HepG2 (cell line): Measurements from ENCODE around the gene TTC22. TPM values are rescaled to one million over a fixed set of nuclear protein-coding genes. Genes with fewer than 3 reads are reported as not detected.
A peak's percentile ranks its signal among the peaks of the same experiment; 100 is the strongest.

Experiments used
- FOXJ3 ChIP-seq: sonication (generic); formaldehyde crosslinking; IDR thresholded peaks from 2 replicates; pipeline ENCODE4 v1.4.0; 2020; ENCODE audit warnings: missing genetic modification reagents, mild to moderate bottlenecking, borderline replicate concordance
- FOXK2 ChIP-seq: fragments of 450-650 bp; IDR thresholded peaks from 2 replicates; pipeline ENCODE4 v1.6.1; 2016
- HNRNPUL1 ChIP-seq: fragments of 200-400 bp; formaldehyde crosslinking; IDR thresholded peaks from 2 replicates; pipeline ENCODE4 v1.6.1; 2017; ENCODE audit warnings: low read depth, mild to moderate bottlenecking, low read length, moderate library complexity
- IRX3 ChIP-seq: sonication (generic); formaldehyde crosslinking; IDR thresholded peaks from 2 replicates; pipeline ENCODE4 v1.8.1; 2023; ENCODE audit warnings: mild to moderate bottlenecking, low read depth, missing genetic modification reagents, borderline replicate concordance
- MTF1 ChIP-seq: sonication (generic); formaldehyde crosslinking; IDR thresholded peaks from 2 replicates; pipeline ENCODE4 v1.5.0; 2020; ENCODE audit warnings: missing genetic modification reagents
- NONO ChIP-seq, 2 experiments: fragments of 450-650 bp in 1 of 2; sonication (generic) in 1 of 2; formaldehyde crosslinking in 1 of 2; IDR thresholded peaks in 1 of 2; conservative IDR thresholded peaks in 1 of 2; 2 replicates each; pipeline versions ENCODE4 v1.6.1 to v1.8.0; 2017 to 2022; ENCODE audit warnings: mild to moderate bottlenecking in 1 of 2, missing genetic modification reagents in 1 of 2, moderate library complexity in 1 of 2
- PAF1 ChIP-seq: IDR thresholded peaks from 2 replicates; pipeline ENCODE4 v1.6.1; 2016; ENCODE audit warnings: missing genetic modification reagents, missing compliant biosample characterization
- RFXANK ChIP-seq: IDR thresholded peaks from 2 replicates; pipeline ENCODE4 v1.6.1; 2016
- SATB2 ChIP-seq: sonication (generic); formaldehyde crosslinking; IDR thresholded peaks from 2 replicates; pipeline ENCODE4 v1.5.0; 2020; ENCODE audit warnings: missing genetic modification reagents
- SP4 ChIP-seq: sonication (generic); formaldehyde crosslinking; IDR thresholded peaks from 2 replicates; pipeline ENCODE4 v1.8.1; 2023; ENCODE audit warnings: mild to moderate bottlenecking, missing genetic modification reagents
- SP5 ChIP-seq: IDR thresholded peaks from 2 replicates; pipeline ENCODE4 v1.6.1; 2016; ENCODE audit warnings: low read depth, borderline replicate concordance
- TSC22D2 ChIP-seq: sonication (generic); formaldehyde crosslinking; IDR thresholded peaks from 2 replicates; pipeline ENCODE4 v1.5.1; 2020; ENCODE audit warnings: missing genetic modification reagents, mild to moderate bottlenecking, borderline replicate concordance
- YEATS4 ChIP-seq: sonication (generic); formaldehyde crosslinking; IDR thresholded peaks from 2 replicates; pipeline ENCODE4 v1.4.0; 2020; ENCODE audit warnings: missing genetic modification reagents, borderline replicate concordance
- ZFP90 ChIP-seq: sonication (generic); formaldehyde crosslinking; IDR thresholded peaks from 2 replicates; pipeline ENCODE4 v1.8.0; 2022; ENCODE audit warnings: missing genetic modification reagents, mild to moderate bottlenecking, inconsistent platforms, borderline replicate concordance
- ZNF326 ChIP-seq: sonication (generic); formaldehyde crosslinking; IDR thresholded peaks from 2 replicates; pipeline ENCODE4 v1.4.0; 2020; ENCODE audit warnings: missing genetic modification reagents, borderline replicate concordance
- ZNF552 ChIP-seq: sonication (generic); formaldehyde crosslinking; IDR thresholded peaks from 2 replicates; pipeline ENCODE4 v1.9.0; 2022; ENCODE audit warnings: missing genetic modification reagents, mild to moderate bottlenecking, borderline replicate concordance
- ZNF768 ChIP-seq: sonication (generic); formaldehyde crosslinking; IDR thresholded peaks from 2 replicates; pipeline ENCODE4 v1.4.0; 2020; ENCODE audit warnings: missing genetic modification reagents
- ZNF777 ChIP-seq: sonication (generic); formaldehyde crosslinking; IDR thresholded peaks from 2 replicates; pipeline ENCODE4 v1.4.0; 2020; ENCODE audit warnings: missing genetic modification reagents
- ZSCAN22 ChIP-seq: sonication (generic); formaldehyde crosslinking; IDR thresholded peaks from 2 replicates; pipeline ENCODE4 v1.4.0; 2020; ENCODE audit warnings: mild to moderate bottlenecking, missing genetic modification reagents
- polyA plus RNA-seq, 8 experiments: library from polyadenylated mRNA; depleted of rRNA in 3 of 8; stranded (reverse) in 7 of 8; unstranded in 1 of 8; fragments of >200 nt; fragmentation: Illumina TruSeq in 4 of 8; extraction: Trizol in 4 of 8; gene quantifications; 2 replicates each; pipeline versions ENCODE4 v1.2.1 to v1.2.3, GENCODE V29; 2011 to 2016; ENCODE audit warnings: low read depth in 4 of 8, missing spikeins in 1 of 8, mixed read lengths in 1 of 8; ENCODE audit not compliant: insufficient read depth in 1 of 8
- total RNA-seq, 5 experiments: library from RNA; depleted of rRNA; stranded (reverse); fragments of >200 nt; fragmentation: Illumina TruSeq; extraction: Trizol; gene quantifications; 2 replicates each; pipeline ENCODE4 v1.2.3, GENCODE V29; 2016; ENCODE audit warnings: low read depth in 1 of 5
- TF ChIP-seq, protein P1 (sequence below): sonication (generic); formaldehyde crosslinking; IDR thresholded peaks from 2 replicates; pipeline ENCODE4 v1.4.0; 2020; ENCODE audit warnings: missing genetic modification reagents
- TF ChIP-seq, protein P2 (sequence below): sonication (generic); formaldehyde crosslinking; IDR thresholded peaks from 2 replicates; pipeline ENCODE4 v1.4.0; 2020; ENCODE audit warnings: low read depth, mild to moderate bottlenecking, missing genetic modification reagents
- TF ChIP-seq, protein P3 (sequence below): sonication (generic); formaldehyde crosslinking; IDR thresholded peaks from 2 replicates; pipeline ENCODE4 v1.4.0; 2020; ENCODE audit warnings: mild to moderate bottlenecking, missing genetic modification reagents
- TF ChIP-seq, protein P4 (sequence below): IDR thresholded peaks from 2 replicates; pipeline ENCODE4 v1.6.1; 2016; ENCODE audit warnings: control low read depth
- TF ChIP-seq, protein P5 (sequence below): sonication (generic); formaldehyde crosslinking; conservative IDR thresholded peaks from 2 replicates; pipeline ENCODE4 v1.8.0; 2022; ENCODE audit warnings: mild to moderate bottlenecking, moderate library complexity, missing genetic modification reagents
- TF ChIP-seq, protein P6 (sequence below): sonication (generic); formaldehyde crosslinking; IDR thresholded peaks from 2 replicates; pipeline ENCODE4 v1.4.0; 2020; ENCODE audit warnings: mild to moderate bottlenecking, missing genetic modification reagents

TTC22 gene
- total and polyA plus RNA-seq, 2 of the 13 experiments (the other 11 are each of a cell fraction or from before 2014, with no cell fraction given), result not detected

DNA sequence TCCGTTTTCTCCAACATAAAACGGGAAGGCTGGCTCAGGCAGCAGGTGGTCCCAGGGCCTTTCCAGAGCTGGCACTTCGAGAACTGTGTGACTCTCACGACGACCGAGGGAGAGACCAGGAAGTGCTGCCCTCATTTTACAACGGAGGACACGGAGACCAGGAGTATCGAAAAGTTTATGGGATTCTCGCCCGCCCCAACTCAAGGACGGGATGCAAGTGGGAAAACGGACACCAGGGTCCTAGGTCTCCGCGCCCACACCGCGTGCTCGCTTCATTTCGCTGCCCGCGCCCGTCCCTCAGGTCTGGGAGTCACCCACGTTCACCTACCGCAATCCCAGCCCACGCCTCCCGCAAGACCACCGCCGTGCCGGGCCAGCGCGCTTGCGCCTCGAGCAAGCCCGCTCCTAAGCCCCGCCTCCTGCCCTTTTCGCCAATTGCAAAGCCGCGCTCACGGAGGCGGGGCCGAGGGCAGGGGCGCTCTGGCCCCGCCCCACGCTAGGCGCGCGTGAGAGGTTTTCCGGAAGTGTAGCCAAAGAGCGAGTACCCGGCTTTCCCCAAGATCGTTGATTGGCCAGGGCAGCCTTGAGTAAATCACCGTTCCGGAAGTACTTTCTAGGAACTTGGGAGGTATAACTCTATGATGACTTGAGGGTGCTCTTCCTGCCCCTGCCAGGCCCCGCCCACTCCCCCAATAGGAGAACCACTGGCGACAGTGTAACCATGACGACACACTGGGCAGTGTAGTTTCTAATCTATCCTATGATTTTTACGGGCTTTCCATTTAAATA lies 36.8 kb downstream of the TTC22 start, which contains the start of gene PARS2 (continued):
- TF ChIP-seq RFXANK (CRISPR knock-in tag) (no peak), ZSCAN22 (CRISPR knock-in tag) (no peak), ZNF777 (CRISPR knock-in tag) (no peak), HNRNPUL1 (no peak), SP5 (no peak; the same call in 1 of the 2 replicates), ZFP90 (CRISPR knock-in tag) (no peak), MTF1 (CRISPR knock-in tag) (no peak), SP4 (CRISPR knock-in tag) (peak; percentile 90), ZNF768 (CRISPR knock-in tag) (peak; percentile 62; the same call in 1 of the 2 replicates), YEATS4 (peak; percentile 76), ZNF326 (no peak), FOXK2 (no peak), IRX3 (CRISPR knock-in tag) (0 out of 2 replicates have a peak, but pooled peaks have one; percentile 57), PAF1 (CRISPR knock-in tag) (no peak), SATB2 (no peak), NONO (IDR thresholded peaks at IDR 0.05) (no peak), NONO (CRISPR knock-in tag; conservative IDR thresholded peaks at IDR 0.05) (no peak), FOXJ3 (CRISPR knock-in tag) (no peak), TSC22D2 (no peak), ZNF552 (CRISPR knock-in tag) (no peak)
- TF ChIP-seq, protein P1, sequence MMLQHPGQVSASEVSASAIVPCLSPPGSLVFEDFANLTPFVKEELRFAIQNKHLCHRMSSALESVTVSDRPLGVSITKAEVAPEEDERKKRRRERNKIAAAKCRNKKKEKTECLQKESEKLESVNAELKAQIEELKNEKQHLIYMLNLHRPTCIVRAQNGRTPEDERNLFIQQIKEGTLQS (CRISPR knock-in tag), result peak; percentile 13; the same call in 1 of the 2 replicates
- TF ChIP-seq, protein P2, sequence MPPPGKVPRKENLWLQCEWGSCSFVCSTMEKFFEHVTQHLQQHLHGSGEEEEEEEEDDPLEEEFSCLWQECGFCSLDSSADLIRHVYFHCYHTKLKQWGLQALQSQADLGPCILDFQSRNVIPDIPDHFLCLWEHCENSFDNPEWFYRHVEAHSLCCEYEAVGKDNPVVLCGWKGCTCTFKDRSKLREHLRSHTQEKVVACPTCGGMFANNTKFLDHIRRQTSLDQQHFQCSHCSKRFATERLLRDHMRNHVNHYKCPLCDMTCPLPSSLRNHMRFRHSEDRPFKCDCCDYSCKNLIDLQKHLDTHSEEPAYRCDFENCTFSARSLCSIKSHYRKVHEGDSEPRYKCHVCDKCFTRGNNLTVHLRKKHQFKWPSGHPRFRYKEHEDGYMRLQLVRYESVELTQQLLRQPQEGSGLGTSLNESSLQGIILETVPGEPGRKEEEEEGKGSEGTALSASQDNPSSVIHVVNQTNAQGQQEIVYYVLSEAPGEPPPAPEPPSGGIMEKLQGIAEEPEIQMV (CRISPR knock-in tag), result no peak
- TF ChIP-seq, protein P3, sequence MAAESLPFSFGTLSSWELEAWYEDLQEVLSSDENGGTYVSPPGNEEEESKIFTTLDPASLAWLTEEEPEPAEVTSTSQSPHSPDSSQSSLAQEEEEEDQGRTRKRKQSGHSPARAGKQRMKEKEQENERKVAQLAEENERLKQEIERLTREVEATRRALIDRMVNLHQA, result no peak
- TF ChIP-seq, protein P4, sequence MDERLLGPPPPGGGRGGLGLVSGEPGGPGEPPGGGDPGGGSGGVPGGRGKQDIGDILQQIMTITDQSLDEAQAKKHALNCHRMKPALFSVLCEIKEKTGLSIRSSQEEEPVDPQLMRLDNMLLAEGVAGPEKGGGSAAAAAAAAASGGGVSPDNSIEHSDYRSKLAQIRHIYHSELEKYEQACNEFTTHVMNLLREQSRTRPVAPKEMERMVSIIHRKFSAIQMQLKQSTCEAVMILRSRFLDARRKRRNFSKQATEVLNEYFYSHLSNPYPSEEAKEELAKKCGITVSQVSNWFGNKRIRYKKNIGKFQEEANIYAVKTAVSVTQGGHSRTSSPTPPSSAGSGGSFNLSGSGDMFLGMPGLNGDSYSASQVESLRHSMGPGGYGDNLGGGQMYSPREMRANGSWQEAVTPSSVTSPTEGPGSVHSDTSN (CRISPR knock-in tag), result no peak
- TF ChIP-seq, protein P5, sequence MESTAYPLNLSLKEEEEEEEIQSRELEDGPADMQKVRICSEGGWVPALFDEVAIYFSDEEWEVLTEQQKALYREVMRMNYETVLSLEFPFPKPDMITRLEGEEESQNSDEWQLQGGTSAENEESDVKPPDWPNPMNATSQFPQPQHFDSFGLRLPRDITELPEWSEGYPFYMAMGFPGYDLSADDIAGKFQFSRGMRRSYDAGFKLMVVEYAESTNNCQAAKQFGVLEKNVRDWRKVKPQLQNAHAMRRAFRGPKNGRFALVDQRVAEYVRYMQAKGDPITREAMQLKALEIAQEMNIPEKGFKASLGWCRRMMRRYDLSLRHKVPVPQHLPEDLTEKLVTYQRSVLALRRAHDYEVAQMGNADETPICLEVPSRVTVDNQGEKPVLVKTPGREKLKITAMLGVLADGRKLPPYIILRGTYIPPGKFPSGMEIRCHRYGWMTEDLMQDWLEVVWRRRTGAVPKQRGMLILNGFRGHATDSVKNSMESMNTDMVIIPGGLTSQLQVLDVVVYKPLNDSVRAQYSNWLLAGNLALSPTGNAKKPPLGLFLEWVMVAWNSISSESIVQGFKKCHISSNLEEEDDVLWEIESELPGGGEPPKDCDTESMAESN (CRISPR knock-in tag), result peak; percentile 83
- TF ChIP-seq, protein P6, sequence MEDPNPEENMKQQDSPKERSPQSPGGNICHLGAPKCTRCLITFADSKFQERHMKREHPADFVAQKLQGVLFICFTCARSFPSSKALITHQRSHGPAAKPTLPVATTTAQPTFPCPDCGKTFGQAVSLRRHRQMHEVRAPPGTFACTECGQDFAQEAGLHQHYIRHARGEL (CRISPR knock-in tag), result no peak
